MM.1S (cell line): ENCODE results near the gene CENPA.

Experiments
- DNase-seq: peaks from one replicate; pipeline ENCODE4 v3.0.0-alpha.2; 2015
- H2AFZ ChIP-seq: fragments of 300-600 bp; sonication (generic); 2 replicates; pipeline ENCODE4 v1.6.0; 2016; ENCODE audit warnings: antibody characterized with exemption, low read length
- H3F3A ChIP-seq: fragments of 300-600 bp; sonication (generic); 2 replicates; pipeline ENCODE4 v1.6.1; 2016; ENCODE audit warnings: mild to moderate bottlenecking, antibody characterized with exemption, low read length, moderate library complexity, mixed read lengths; ENCODE audit not compliant: insufficient read depth
- H3K27ac ChIP-seq: fragments of 300-600 bp; sonication (generic); 2 replicates; pipeline ENCODE4 v1.5.1; 2016; ENCODE audit warnings: mild to moderate bottlenecking, low read length
- H3K27me3 ChIP-seq: fragments of 300-600 bp; sonication (generic); replicated peaks from 2 replicates; pipeline ENCODE4 v1.6.0; 2016; ENCODE audit warnings: low read length; ENCODE audit not compliant: insufficient read depth
- H3K36me3 ChIP-seq: fragments of 300-600 bp; sonication (generic); replicated peaks from 2 replicates; pipeline ENCODE4 v1.6.1; 2016; ENCODE audit warnings: mild to moderate bottlenecking, low read length, mixed read lengths; ENCODE audit not compliant: insufficient read depth
- H3K4me1 ChIP-seq: fragments of 300-600 bp; sonication (generic); 2 replicates; pipeline ENCODE4 v1.6.1; 2016; ENCODE audit warnings: low read length, mixed read lengths
- H3K4me2 ChIP-seq: fragments of 300-600 bp; sonication (generic); 2 replicates; pipeline ENCODE4 v1.6.0; 2016; ENCODE audit warnings: low read depth, low read length
- H3K4me3 ChIP-seq: fragments of 300-600 bp; sonication (generic); 2 replicates; pipeline ENCODE4 v1.5.1; 2016; ENCODE audit warnings: low read length, mixed read lengths
- H3K79me2 ChIP-seq: fragments of 300-600 bp; sonication (generic); 2 replicates; pipeline ENCODE4 v1.6.1; 2016; ENCODE audit warnings: mixed run types, low read length, mixed read lengths
- H3K9ac ChIP-seq: fragments of 300-600 bp; sonication (generic); 2 replicates; pipeline ENCODE4 v1.6.1; 2016; ENCODE audit warnings: low read length, mixed read lengths
- H3K9me2 ChIP-seq: fragments of 300-600 bp; sonication (generic); replicated peaks from 2 replicates; pipeline ENCODE4 v1.6.1; 2016; ENCODE audit warnings: mild to moderate bottlenecking, low read length, mixed read lengths; ENCODE audit not compliant: insufficient read depth
- H3K9me3 ChIP-seq: fragments of 300-600 bp; sonication (generic); replicated peaks from 2 replicates; pipeline ENCODE4 v1.6.1; 2016; ENCODE audit warnings: mild to moderate bottlenecking, low read length, mixed read lengths; ENCODE audit not compliant: insufficient read depth
- H4K20me1 ChIP-seq: fragments of 300-600 bp; sonication (generic); 2 replicates; pipeline ENCODE4 v1.6.1; 2016; ENCODE audit warnings: mild to moderate bottlenecking, low read length, moderate library complexity, mixed read lengths; ENCODE audit not compliant: insufficient read depth
- CTCF ChIP-seq: fragments of 300-600 bp; sonication (generic); IDR thresholded peaks from 2 replicates; pipeline ENCODE4 v1.5.1; 2016; ENCODE audit warnings: antibody characterized with exemption, low read length, mixed read lengths
- EZH2 ChIP-seq: fragments of 300-600 bp; sonication (generic); optimal IDR thresholded peaks from 2 replicates; pipeline ENCODE3; 2017; ENCODE audit warnings: low read depth, mild to moderate bottlenecking, antibody characterized with exemption, low read length, mixed read lengths
- EZH2phosphoT487 ChIP-seq: fragments of 300-600 bp; sonication (generic); IDR thresholded peaks from 2 replicates; pipeline ENCODE4 v1.6.1; 2018; ENCODE audit warnings: antibody characterized with exemption, low read length

Gene CENPA

GRCh38 chr2:26772064-26773001 lies 13.5 kb upstream of the CENPA start:
- Histone ChIP-seq H2AFZ (no peak overlapping the region), H3K9me3 (no peaks in the 10 kb centered on the region), H3K9ac (no peak overlapping the region), H3K4me2 (no peak overlapping the region), H3K4me1 (no peaks in the 10 kb centered on the region), H3K27me3 (no peaks in the 10 kb centered on the region), H3F3A (no peaks in the 10 kb centered on the region), H3K27ac (no peak overlapping the region), H3K4me3 (no peak overlapping the region), H3K79me2 (peaks cover 22% of the 10 kb centered on the region), H3K36me3 (no peaks in the 10 kb centered on the region), H4K20me1 (no peaks in the 10 kb centered on the region), H3K9me2 (no peaks in the 10 kb centered on the region)
- no peak for DNase-seq
- TF ChIP-seq EZH2phosphoT487 (no peak), EZH2 (no peak), CTCF (no peak)

GRCh38 chr2:26776195-26776800 lies 9.6 kb upstream of the CENPA start:
- Histone ChIP-seq H3K4me3 (no peak overlapping the region), H3K36me3 (no peaks in the 10 kb centered on the region), H3K4me2 (no peak overlapping the region), H3K9ac (no peak overlapping the region), H3K9me2 (no peaks in the 10 kb centered on the region), H3F3A (no peaks in the 10 kb centered on the region), H3K27me3 (no peaks in the 10 kb centered on the region), H3K9me3 (no peaks in the 10 kb centered on the region), H2AFZ (no peak overlapping the region), H4K20me1 (no peaks in the 10 kb centered on the region), H3K27ac (no peak overlapping the region), H3K79me2 (peaks cover 8% of the 10 kb centered on the region; the same call in 1 of the 2 replicates), H3K4me1 (no peaks in the 10 kb centered on the region)
- no peak for DNase-seq
- TF ChIP-seq EZH2phosphoT487 (no peak), CTCF (no peak), EZH2 (no peak)

GRCh38 chr2:26778098-26778497 lies 7.8 kb upstream of the CENPA start:
- DNase-seq, result no peak
- no peaks in the 10 kb centered on the region for H3K79me2 ChIP-seq
- H3F3A ChIP-seq, result no peaks in the 10 kb centered on the region
- TF ChIP-seq EZH2 (no peak), EZH2phosphoT487 (no peak), CTCF (no peak)
- no peak overlapping the region for H3K4me3 ChIP-seq
- no peak overlapping the region for H3K4me2 ChIP-seq
- no peak overlapping the region for H3K9ac ChIP-seq
- no peaks in the 10 kb centered on the region for H4K20me1 ChIP-seq
- no peaks in the 10 kb centered on the region for H3K9me3 ChIP-seq
- H3K27me3 ChIP-seq, result no peaks in the 10 kb centered on the region
- H3K27ac ChIP-seq, result no peak overlapping the region
- H3K4me1 ChIP-seq, result no peaks in the 10 kb centered on the region
- H3K9me2 ChIP-seq, result no peaks in the 10 kb centered on the region
- no peak overlapping the region for H2AFZ ChIP-seq
- H3K36me3 ChIP-seq, result no peaks in the 10 kb centered on the region
